Measurements from ENCODE around the gene B3GNT5.

GRCh38 chr3:183220828-183221227 is 32.2 kb upstream of the B3GNT5 start:
- no peak for TF ChIP-seq CTCF (IDR thresholded peaks at IDR 0.05)
- TF ChIP-seq ZFX (IDR thresholded peaks at IDR 0.05; ENCODE audit: borderline replicate concordance), result no peak

Measured in 22Rv1 (cell line).